ENCODE results near the gene COL20A1. TPM values are rescaled to one million over a fixed set of nuclear protein-coding genes. Genes with fewer than 3 reads are reported as not detected.

The COL20A1 gene
- total RNA-seq, 1 experiment from 2014 or later: not detected

DNA sequence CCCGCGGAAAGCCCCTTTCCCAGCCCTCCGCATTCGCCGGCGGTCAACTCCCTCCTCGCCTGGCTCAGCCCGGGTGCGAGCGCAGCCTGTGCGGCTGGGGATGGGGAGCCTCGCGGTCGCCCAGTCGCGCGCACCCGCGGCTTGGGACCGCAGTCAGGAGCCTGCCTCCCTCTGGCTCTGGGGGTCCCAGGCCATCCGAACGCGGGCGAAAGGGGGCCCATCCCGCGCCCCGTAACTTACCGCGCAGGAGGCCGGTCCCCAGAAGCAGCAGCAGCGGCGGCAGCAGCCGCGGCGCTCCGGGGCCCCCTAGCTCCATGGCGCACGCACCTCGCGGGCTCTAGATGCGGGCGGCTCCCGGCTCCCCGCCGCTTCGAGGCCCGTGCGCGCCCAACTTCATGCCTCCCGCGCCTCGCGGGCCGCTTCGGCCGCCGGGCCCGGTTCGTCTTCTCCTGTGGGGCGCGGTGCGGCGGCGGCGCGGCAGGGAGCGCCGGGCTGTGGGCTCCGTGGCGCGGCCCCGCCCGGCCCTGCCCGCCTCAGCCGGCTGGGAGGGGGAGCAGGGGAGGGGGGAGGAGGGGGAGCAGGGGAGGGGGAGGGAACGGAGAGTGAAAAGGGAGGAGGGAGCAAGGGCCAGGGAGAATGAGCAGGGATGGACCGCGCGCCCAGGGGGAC lies 68.0 kb downstream of the COL20A1 start, which contains the start of gene CHRNA4:
TSS of gene CHRNA4 (minus strand) at position 500 of the 669 bp plus-strand sequence. CDS start at position 316, 184 bp downstream.
- Histone ChIP-seq H3K36me3 (ENCODE audit: low read depth, low read length) (no peaks in the 10 kb centered on the region), H3K4me2 (ENCODE audit: low read length) (no peak within 1 kb of the TSS), H3K9ac (ENCODE audit: low read length) (no peak within 1 kb of the TSS), H3K27me3 (ENCODE audit: low read length) (0 out of 2 replicates have a peak, but pooled peaks cover 4% of the 10 kb centered on the region), H4K20me1 (ENCODE audit: low read length) (no peaks in the 10 kb centered on the region), H3F3A (ENCODE audit: low read length, unreplicated experiment) (no peaks in the 10 kb centered on the region), H2AFZ (ENCODE audit: low read length) (no peak within 1 kb of the TSS), H3K4me1 (ENCODE audit: insufficient read depth, low read length) (no peaks in the 10 kb centered on the region), H3K79me2 (ENCODE audit: low read length) (no peaks in the 10 kb centered on the region), H3K9me2 (replicated peaks; ENCODE audit: low read length) (no peaks in the 10 kb centered on the region), H3K9me3 (ENCODE audit: low read length) (no peaks in the 10 kb centered on the region), H3K4me3 (ENCODE audit: low read length) (no peak within 1 kb of the TSS), H3K27ac (ENCODE audit: low read length) (no peak within 1 kb of the TSS)
- TF ChIP-seq EZH2phosphoT487 (IDR thresholded peaks at IDR 0.05; ENCODE audit: borderline replicate concordance, low read length): no peak
- TF ChIP-seq EZH2 (IDR thresholded peaks at IDR 0.05; ENCODE audit: low read length, unreplicated experiment): no peak
- TF ChIP-seq, protein P1, sequence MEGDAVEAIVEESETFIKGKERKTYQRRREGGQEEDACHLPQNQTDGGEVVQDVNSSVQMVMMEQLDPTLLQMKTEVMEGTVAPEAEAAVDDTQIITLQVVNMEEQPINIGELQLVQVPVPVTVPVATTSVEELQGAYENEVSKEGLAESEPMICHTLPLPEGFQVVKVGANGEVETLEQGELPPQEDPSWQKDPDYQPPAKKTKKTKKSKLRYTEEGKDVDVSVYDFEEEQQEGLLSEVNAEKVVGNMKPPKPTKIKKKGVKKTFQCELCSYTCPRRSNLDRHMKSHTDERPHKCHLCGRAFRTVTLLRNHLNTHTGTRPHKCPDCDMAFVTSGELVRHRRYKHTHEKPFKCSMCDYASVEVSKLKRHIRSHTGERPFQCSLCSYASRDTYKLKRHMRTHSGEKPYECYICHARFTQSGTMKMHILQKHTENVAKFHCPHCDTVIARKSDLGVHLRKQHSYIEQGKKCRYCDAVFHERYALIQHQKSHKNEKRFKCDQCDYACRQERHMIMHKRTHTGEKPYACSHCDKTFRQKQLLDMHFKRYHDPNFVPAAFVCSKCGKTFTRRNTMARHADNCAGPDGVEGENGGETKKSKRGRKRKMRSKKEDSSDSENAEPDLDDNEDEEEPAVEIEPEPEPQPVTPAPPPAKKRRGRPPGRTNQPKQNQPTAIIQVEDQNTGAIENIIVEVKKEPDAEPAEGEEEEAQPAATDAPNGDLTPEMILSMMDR (conservative IDR thresholded peaks at IDR 0.05; ENCODE audit: low read depth, low read length): no peak
- no TSS peak for BruUV-seq (replicated peaks)
- POLR2A ChIA-PET (ENCODE audit: unreplicated experiment): no interaction called here
- DNase-seq (no peak), ATAC-seq (no peak)
- intact Hi-C loops (cut with micrococcal nuclease): no loop called here
- CTCF ChIA-PET: no interaction called here

DNA sequence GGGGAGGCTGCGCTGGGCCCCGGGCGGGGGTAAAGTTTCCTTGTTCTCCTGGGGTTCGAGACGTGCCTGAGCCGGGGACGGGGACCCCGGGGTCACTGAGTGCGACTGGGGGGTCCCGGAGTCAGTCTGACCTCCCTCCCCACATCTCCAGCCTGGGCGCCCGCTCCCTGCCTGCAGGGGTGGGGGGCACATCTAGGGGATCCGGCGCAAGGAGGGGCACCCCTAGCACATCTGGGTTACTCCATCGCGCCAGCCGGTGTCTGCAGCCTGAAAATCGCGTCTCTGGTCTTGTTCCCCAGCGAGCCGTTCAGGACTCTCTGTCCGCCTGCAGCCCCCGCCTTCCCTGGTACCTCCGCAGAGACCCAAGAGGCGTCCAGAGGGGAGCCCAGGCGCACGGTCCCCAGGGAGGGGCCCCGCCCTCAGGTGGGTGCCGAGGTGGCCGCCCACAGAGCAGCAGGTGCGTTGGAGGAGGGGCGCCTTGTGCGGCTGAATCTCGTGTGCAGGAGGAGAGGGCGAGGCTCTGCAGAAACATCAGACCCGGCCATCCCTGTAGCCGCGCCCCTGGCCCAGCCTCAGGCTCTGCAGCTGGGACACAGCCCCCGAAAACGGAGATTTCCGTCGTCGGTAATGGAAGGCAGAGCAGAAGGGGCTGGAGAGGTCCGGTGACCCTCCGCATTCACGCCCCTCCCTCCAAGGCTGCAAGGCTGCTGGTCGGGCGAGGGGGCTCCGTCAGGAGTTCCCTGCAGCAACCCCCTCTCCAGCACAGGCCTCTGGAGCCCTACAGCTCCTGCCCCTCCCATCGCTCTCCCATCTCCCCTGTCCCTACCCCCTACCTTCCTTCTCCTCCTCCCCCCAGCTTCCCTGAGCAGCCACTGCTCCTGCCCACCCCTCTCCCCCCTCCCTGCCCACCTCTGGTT lies 68.8 kb downstream of the COL20A1 start:
- ATAC-seq (no peak), DNase-seq (no peak)
- BruUV-seq (replicated peaks): no TSS peak
- Histone ChIP-seq H3K36me3 (ENCODE audit: low read depth, low read length) (no peaks in the 10 kb centered on the region), H3K4me1 (ENCODE audit: insufficient read depth, low read length) (no peaks in the 10 kb centered on the region), H3K4me2 (ENCODE audit: low read length) (no peak overlapping the region), H3K9me3 (ENCODE audit: low read length) (no peaks in the 10 kb centered on the region), H2AFZ (ENCODE audit: low read length) (no peak overlapping the region), H3K27me3 (ENCODE audit: low read length) (0 out of 2 replicates have a peak, but pooled peaks cover 4% of the 10 kb centered on the region), H4K20me1 (ENCODE audit: low read length) (no peaks in the 10 kb centered on the region), H3K4me3 (ENCODE audit: low read length) (no peak overlapping the region), H3K27ac (ENCODE audit: low read length) (no peak overlapping the region), H3K9ac (ENCODE audit: low read length) (no peak overlapping the region), H3K9me2 (replicated peaks; ENCODE audit: low read length) (no peaks in the 10 kb centered on the region), H3K79me2 (ENCODE audit: low read length) (no peaks in the 10 kb centered on the region), H3F3A (ENCODE audit: low read length, unreplicated experiment) (no peaks in the 10 kb centered on the region)
- intact Hi-C loops (cut with micrococcal nuclease): no loop called here
- TF ChIP-seq, protein P1 (conservative IDR thresholded peaks at IDR 0.05; ENCODE audit: low read depth, low read length): no peak
- no peak for TF ChIP-seq EZH2 (IDR thresholded peaks at IDR 0.05; ENCODE audit: low read length, unreplicated experiment)
- CTCF ChIA-PET: interaction anchor here (0.9 kb wide), 1 partner anchor 53 kb away, joined by 10 read pairs; no protein-coding TSS in a partner anchor
- POLR2A ChIA-PET (ENCODE audit: unreplicated experiment): no interaction called here
